WI38 (cell line): Measurements from ENCODE around the gene FAF1.

Experiments
- H3K4me3 ChIP-seq: 2 replicates; pipeline ENCODE4 v1.5.1; 2011; ENCODE audit warnings: low read depth, mild to moderate bottlenecking, control low read depth, low read length
- CTCF ChIP-seq: IDR thresholded peaks from 2 replicates; pipeline ENCODE4 v1.5.1; 2012; ENCODE audit warnings: low read depth, mild to moderate bottlenecking, control low read depth, low read length

Gene FAF1

DNA sequence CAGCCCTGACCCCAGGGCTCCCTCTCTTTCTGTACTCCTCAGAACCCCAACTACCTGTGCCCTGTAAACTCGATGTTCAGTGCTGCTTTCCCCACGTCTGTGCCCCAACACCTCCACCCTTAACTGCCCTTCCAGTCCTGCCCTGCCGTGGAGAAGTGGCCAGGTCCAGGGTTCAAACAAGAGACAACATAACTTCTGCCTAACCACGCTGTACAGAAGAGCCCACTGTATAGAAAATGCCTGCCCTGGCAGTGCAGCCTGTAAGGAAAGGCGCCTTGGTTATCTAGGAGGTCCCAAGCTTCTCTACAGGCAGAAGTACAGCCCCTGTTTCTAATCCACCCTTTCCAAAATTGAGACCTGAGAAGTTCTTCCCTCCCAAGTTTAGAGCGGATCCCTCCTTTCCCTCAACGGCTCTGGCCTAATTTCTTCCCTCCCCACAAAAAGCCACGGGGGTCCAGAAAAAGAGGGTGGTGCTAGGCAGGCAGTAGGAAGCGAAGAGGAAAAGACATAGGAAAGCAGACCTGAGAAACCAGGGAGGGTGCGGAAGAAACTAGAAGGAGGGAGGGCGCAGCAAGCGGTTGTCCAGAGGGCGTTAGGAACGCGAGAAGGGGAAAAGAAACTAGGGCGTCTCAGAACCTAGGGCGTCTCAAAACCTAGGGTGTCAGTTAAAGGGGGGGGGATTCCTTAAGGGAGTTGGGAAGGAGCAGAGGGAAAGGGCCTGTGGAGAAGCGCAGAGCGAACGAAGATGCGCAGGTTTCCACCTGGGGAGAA lies 540.0 kb downstream of the FAF1 start:
- no peak overlapping the region for H3K4me3 ChIP-seq
- TF ChIP-seq CTCF: no peak

- no peak for TF ChIP-seq CTCF
- H3K4me3 ChIP-seq: no peak overlapping the region
These were observed 540.7 kb downstream of the FAF1 start for GRCh38 chr1:50419192-50419906.

GRCh38 chr1:50418600-50419109 lies 541.4 kb downstream of the FAF1 start:
- peak overlapping the region; percentile 33 for H3K4me3 ChIP-seq
- TF ChIP-seq CTCF: no peak

GRCh38 chr1:50417946-50418599 lies 542.0 kb downstream of the FAF1 start:
- no peak overlapping the region; the same call in 1 of the 2 replicates for H3K4me3 ChIP-seq
- no peak for TF ChIP-seq CTCF

GRCh38 chr1:50417507-50417906 lies 542.6 kb downstream of the FAF1 start:
- no peak overlapping the region for H3K4me3 ChIP-seq
- no peak for TF ChIP-seq CTCF

DNA sequence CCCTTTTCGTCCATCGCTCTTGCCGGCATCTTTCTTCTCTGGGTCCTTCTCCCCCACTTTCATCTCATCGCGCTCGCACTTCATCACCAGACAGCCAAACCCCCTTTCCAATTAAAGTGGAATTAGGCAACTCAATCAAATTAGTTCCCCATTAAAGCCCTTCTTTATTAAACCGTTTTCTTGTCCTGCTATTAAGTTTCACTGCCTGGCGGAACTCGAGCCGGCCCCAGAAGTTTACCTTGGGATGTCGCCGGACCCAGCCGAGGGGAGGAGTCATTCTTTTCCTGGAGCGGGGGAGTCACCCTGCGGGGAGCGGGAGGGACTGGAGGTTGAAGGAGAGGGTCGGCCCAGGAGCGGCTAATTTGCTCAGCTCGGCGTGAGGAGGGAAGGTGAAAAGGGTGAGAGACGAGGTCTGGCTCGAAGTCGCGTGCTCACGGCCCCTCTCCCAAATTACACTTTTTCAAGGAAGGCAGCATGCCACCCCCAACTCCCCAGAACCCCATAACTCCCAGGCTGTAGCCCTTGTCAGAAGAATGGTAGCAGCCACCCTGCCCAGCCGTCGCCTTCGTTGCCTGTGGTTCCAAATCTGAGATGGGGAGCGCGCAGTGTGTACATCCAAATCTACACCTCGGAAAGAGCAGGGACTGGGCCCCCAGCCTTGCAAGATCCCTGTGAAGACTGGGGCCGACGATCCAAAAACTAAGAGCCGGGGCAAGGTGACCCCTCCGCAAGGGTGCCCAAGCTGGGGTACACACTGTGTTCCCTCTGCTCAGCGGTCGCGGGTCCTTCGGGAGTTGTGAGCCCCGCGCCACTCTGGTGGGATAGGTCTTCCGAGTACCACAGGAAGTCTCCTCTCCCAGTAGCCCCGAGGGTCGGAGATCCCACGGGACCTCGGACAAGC lies 543.3 kb downstream of the FAF1 start:
- no peak overlapping the region for H3K4me3 ChIP-seq
- no peak for TF ChIP-seq CTCF
